Vagina (tissue), 2 donors: ENCODE results near the gene RPH3AL.

Experiments
- POLR2A ChIP-seq, 2 donors: fragments of 450-650 bp; IDR thresholded peaks; one replicate each; pipeline ENCODE4 v1.6.1; 2017; ENCODE audit warnings: antibody characterized with exemption in 2 of 2, mild to moderate bottlenecking in 2 of 2, moderate library complexity in 2 of 2
- TF ChIP-seq, protein P1 (sequence below), 3 experiments: fragments of 450-650 bp in 2 of 3; fragments of 200-600 bp in 1 of 3; sonication (generic) in 1 of 3; IDR thresholded peaks; one replicate each; pipeline ENCODE4 v1.5.1; 2017 to 2019; ENCODE audit warnings: antibody characterized with exemption in 3 of 3, mild to moderate bottlenecking in 2 of 3, moderate library complexity in 2 of 3

DNA sequence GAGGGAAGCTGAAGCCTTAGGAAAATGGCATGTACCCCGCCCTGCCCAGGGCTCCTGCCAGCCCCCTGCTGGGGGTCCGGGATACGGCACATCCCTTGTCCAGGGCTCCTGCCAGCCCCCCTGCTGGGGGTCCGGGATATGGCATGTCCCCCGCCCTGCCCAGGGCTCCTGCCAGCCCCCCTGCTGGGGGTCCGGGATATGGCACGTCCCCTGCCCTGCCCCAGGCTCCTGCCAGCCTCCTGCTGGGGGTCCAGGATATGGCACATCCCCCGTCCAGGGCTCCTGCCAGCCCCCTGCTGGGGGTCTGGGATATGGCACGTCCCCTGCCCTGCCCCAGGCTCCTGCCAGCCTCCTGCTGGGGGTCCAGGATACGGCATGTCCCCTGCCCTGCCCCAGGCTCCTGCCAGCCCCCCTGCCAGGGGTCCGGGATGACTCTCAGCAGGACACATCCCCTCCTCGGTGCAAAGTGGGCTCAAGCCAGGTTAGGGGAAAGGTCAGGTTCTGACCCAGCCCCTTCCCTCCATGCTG lies 43.2 kb downstream of the RPH3AL start:
- TF ChIP-seq POLR2A (IDR thresholded peaks at IDR 0.05) = no peak
- TF ChIP-seq, protein P1, sequence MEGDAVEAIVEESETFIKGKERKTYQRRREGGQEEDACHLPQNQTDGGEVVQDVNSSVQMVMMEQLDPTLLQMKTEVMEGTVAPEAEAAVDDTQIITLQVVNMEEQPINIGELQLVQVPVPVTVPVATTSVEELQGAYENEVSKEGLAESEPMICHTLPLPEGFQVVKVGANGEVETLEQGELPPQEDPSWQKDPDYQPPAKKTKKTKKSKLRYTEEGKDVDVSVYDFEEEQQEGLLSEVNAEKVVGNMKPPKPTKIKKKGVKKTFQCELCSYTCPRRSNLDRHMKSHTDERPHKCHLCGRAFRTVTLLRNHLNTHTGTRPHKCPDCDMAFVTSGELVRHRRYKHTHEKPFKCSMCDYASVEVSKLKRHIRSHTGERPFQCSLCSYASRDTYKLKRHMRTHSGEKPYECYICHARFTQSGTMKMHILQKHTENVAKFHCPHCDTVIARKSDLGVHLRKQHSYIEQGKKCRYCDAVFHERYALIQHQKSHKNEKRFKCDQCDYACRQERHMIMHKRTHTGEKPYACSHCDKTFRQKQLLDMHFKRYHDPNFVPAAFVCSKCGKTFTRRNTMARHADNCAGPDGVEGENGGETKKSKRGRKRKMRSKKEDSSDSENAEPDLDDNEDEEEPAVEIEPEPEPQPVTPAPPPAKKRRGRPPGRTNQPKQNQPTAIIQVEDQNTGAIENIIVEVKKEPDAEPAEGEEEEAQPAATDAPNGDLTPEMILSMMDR (IDR thresholded peaks at IDR 0.05) = no peak
